WTC11 (cell line): ENCODE data around the gene FAM111A. TPM values are rescaled to one million over a fixed set of nuclear protein-coding genes. Genes with fewer than 3 reads are reported as not detected.

Experiments used
- ATAC-seq: fragments of 200-7000 bp; cut with Tn5 transposase; 2 replicates; pipeline ENCODE4 v1.10.0; 2021; ENCODE audit warnings: mild to moderate bottlenecking, moderate library complexity
- CTCF ChIA-PET: fragments of 300-600 bp; sonication (Branson Sonifier 250); formaldehyde crosslinking; loops from one replicate; lab custom pipeline; 2021; ENCODE audit warnings: antibody characterized with exemption; lab: Charles Lee
- POLR2A ChIA-PET: fragments of 350-600 bp; sonication (Branson Sonifier 250); formaldehyde crosslinking; loops from one replicate; lab custom pipeline; 2021; ENCODE audit warnings: antibody characterized with exemption; lab: Charles Lee
- DNase-seq: peaks from one replicate; pipeline ENCODE4 v3.0.0; 2021; ENCODE audit warnings: low spot score
- H3K27ac Mint-ChIP-seq: 2 replicates; pipeline ENCODE4 v1.8.0; 2021; ENCODE audit warnings: mixed read lengths
- H3K27me3 Mint-ChIP-seq: 2 replicates; pipeline ENCODE4 v1.8.0; 2021; ENCODE audit warnings: low read depth, mild to moderate bottlenecking, moderate library complexity, mixed read lengths
- H3K36me3 Mint-ChIP-seq: 2 replicates; pipeline ENCODE4 v1.8.0; 2021; ENCODE audit warnings: mixed read lengths
- H3K4me1 Mint-ChIP-seq: 2 replicates; pipeline ENCODE4 v1.8.0; 2022; ENCODE audit warnings: mixed read lengths
- H3K4me3 Mint-ChIP-seq: 2 replicates; pipeline ENCODE4 v1.8.0; 2021; ENCODE audit warnings: mild to moderate bottlenecking, moderate library complexity, mixed read lengths
- H3K9me3 Mint-ChIP-seq: 2 replicates; pipeline ENCODE4 v1.8.0; 2021; ENCODE audit warnings: mixed read lengths
- ETV6 ChIP-seq: sonication (generic); formaldehyde crosslinking; IDR thresholded peaks from 2 replicates; pipeline ENCODE4 v1.8.1; 2022; ENCODE audit warnings: mild to moderate bottlenecking, missing genetic modification reagents
- FOXP4 ChIP-seq: sonication (generic); formaldehyde crosslinking; IDR thresholded peaks from 2 replicates; pipeline ENCODE4 v1.8.0; 2022; ENCODE audit warnings: mild to moderate bottlenecking, missing genetic modification reagents
- IRF1 ChIP-seq: sonication (generic); formaldehyde crosslinking; IDR thresholded peaks from 2 replicates; pipeline ENCODE4 v1.8.0; 2023; ENCODE audit warnings: missing genetic modification reagents
- SMAD3 ChIP-seq: sonication (generic); formaldehyde crosslinking; IDR thresholded peaks from 2 replicates; pipeline ENCODE4 v1.8.0; 2022; ENCODE audit warnings: missing genetic modification reagents, mild to moderate bottlenecking, borderline replicate concordance
- SMAD4 ChIP-seq: sonication (generic); formaldehyde crosslinking; IDR thresholded peaks from 2 replicates; pipeline ENCODE4 v1.8.0; 2022; ENCODE audit warnings: mild to moderate bottlenecking, missing genetic modification reagents
- SOX15 ChIP-seq: fragments of 250-450 bp; sonication (Bioruptor Pico); IDR thresholded peaks from 2 replicates; pipeline ENCODE4 v1.9.0; 2021; ENCODE audit warnings: mild to moderate bottlenecking
- SP1 ChIP-seq: sonication (generic); formaldehyde crosslinking; conservative IDR thresholded peaks from 2 replicates; pipeline ENCODE4 v1.8.1; 2022; ENCODE audit warnings: missing genetic modification reagents
- TP53 ChIP-seq: sonication (generic); formaldehyde crosslinking; IDR thresholded peaks from 2 replicates; pipeline ENCODE4 v1.8.1; 2023; ENCODE audit warnings: mild to moderate bottlenecking, missing genetic modification reagents
- USF2 ChIP-seq: sonication (generic); formaldehyde crosslinking; IDR thresholded peaks from 2 replicates; pipeline ENCODE4 v1.8.1; 2023; ENCODE audit warnings: mild to moderate bottlenecking, missing genetic modification reagents, moderate library complexity
- ZNF138 ChIP-seq: sonication (generic); formaldehyde crosslinking; conservative IDR thresholded peaks from 2 replicates; pipeline ENCODE4 v1.8.1; 2022; ENCODE audit warnings: mild to moderate bottlenecking, moderate library complexity, missing genetic modification reagents
- ZNF281 ChIP-seq: sonication (generic); formaldehyde crosslinking; IDR thresholded peaks from 2 replicates; pipeline ENCODE4 v1.8.0; 2023; ENCODE audit warnings: mild to moderate bottlenecking, missing genetic modification reagents
- ZNF423 ChIP-seq: fragments of 250-450 bp; sonication (Bioruptor Pico); IDR thresholded peaks from 2 replicates; pipeline ENCODE4 v2.1.2; 2022; ENCODE audit warnings: mild to moderate bottlenecking, moderate library complexity
- ZNF671 ChIP-seq: fragments of 250-450 bp; sonication (Bioruptor Pico); IDR thresholded peaks from 2 replicates; pipeline ENCODE4 v1.8.0; 2021; ENCODE audit warnings: mild to moderate bottlenecking
- total RNA-seq: library from RNA; stranded (reverse); gene quantifications from 3 replicates; pipeline ENCODE4 v1.2.3, GENCODE V29; 2021
- TF ChIP-seq, protein P1 (sequence below): sonication (generic); formaldehyde crosslinking; IDR thresholded peaks from 2 replicates; pipeline ENCODE4 v1.8.0; 2023; ENCODE audit warnings: missing genetic modification reagents, mild to moderate bottlenecking, borderline replicate concordance
- TF ChIP-seq, protein P2 (sequence below): fragments of 250-450 bp; sonication (Bioruptor Pico); IDR thresholded peaks from 2 replicates; pipeline ENCODE4 v1.8.0; 2021; ENCODE audit warnings: mild to moderate bottlenecking
- TF ChIP-seq, protein P3 (sequence below): sonication (generic); formaldehyde crosslinking; IDR thresholded peaks from 2 replicates; pipeline ENCODE4 v1.8.1; 2023; ENCODE audit warnings: mild to moderate bottlenecking, moderate library complexity, missing genetic modification reagents

Gene FAM111A
- total RNA-seq, 1 experiment from 2014 or later: 18.8 TPM

DNA sequence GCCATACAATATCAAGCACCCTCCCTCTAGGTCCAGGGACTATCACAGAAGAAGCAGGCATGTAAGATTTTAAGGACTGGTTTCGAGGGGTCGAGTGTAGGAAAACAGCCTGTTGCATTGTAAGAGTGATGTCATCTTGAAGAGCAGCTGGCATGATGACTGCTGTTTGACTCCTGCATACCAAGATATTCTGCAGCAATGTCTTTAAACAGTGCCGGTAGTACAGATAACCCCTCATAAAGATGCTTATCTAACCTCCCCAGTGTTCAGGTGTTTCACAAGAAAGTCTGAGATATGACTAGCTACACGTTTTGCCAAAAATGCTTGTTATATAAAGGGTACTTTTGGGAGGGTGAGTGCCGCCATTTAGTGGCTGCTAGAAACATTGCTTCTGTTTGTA, 12.0 kb downstream of the FAM111A start:
- ChIA-PET POLR2A (no interaction called here), CTCF (interaction anchor here (0.7 to 1.3 kb wide), 2 partner anchors 19 to 227 kb away, joined by 3 to 4 read pairs; no protein-coding TSS in a partner anchor)
- no peak for TF ChIP-seq ZNF281 (CRISPR knock-in tag)
- TF ChIP-seq SMAD4 (CRISPR knock-in tag): no peak
- TF ChIP-seq, protein P1, sequence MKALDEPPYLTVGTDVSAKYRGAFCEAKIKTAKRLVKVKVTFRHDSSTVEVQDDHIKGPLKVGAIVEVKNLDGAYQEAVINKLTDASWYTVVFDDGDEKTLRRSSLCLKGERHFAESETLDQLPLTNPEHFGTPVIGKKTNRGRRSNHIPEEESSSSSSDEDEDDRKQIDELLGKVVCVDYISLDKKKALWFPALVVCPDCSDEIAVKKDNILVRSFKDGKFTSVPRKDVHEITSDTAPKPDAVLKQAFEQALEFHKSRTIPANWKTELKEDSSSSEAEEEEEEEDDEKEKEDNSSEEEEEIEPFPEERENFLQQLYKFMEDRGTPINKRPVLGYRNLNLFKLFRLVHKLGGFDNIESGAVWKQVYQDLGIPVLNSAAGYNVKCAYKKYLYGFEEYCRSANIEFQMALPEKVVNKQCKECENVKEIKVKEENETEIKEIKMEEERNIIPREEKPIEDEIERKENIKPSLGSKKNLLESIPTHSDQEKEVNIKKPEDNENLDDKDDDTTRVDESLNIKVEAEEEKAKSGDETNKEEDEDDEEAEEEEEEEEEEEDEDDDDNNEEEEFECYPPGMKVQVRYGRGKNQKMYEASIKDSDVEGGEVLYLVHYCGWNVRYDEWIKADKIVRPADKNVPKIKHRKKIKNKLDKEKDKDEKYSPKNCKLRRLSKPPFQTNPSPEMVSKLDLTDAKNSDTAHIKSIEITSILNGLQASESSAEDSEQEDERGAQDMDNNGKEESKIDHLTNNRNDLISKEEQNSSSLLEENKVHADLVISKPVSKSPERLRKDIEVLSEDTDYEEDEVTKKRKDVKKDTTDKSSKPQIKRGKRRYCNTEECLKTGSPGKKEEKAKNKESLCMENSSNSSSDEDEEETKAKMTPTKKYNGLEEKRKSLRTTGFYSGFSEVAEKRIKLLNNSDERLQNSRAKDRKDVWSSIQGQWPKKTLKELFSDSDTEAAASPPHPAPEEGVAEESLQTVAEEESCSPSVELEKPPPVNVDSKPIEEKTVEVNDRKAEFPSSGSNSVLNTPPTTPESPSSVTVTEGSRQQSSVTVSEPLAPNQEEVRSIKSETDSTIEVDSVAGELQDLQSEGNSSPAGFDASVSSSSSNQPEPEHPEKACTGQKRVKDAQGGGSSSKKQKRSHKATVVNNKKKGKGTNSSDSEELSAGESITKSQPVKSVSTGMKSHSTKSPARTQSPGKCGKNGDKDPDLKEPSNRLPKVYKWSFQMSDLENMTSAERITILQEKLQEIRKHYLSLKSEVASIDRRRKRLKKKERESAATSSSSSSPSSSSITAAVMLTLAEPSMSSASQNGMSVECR (CRISPR knock-in tag): no peak
- no peak for TF ChIP-seq USF2 (CRISPR knock-in tag)
- TF ChIP-seq SP1 (CRISPR knock-in tag): no peak
- TF ChIP-seq, protein P2, sequence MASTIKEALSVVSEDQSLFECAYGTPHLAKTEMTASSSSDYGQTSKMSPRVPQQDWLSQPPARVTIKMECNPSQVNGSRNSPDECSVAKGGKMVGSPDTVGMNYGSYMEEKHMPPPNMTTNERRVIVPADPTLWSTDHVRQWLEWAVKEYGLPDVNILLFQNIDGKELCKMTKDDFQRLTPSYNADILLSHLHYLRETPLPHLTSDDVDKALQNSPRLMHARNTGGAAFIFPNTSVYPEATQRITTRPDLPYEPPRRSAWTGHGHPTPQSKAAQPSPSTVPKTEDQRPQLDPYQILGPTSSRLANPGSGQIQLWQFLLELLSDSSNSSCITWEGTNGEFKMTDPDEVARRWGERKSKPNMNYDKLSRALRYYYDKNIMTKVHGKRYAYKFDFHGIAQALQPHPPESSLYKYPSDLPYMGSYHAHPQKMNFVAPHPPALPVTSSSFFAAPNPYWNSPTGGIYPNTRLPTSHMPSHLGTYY (CRISPR knock-in tag): no peak
- no peak for TF ChIP-seq SOX15 (CRISPR knock-in tag)
- TF ChIP-seq FOXP4 (CRISPR knock-in tag): no peak
- no peak for TF ChIP-seq ETV6 (CRISPR knock-in tag)
- TF ChIP-seq SMAD3: no peak
- TF ChIP-seq ZNF671 (CRISPR knock-in tag): no peak
- TF ChIP-seq TP53 (CRISPR knock-in tag): no peak
- no peak for TF ChIP-seq ZNF138
- no peak for TF ChIP-seq IRF1 (CRISPR knock-in tag)
- no peak for TF ChIP-seq ZNF423 (CRISPR knock-in tag)
- TF ChIP-seq, protein P3, sequence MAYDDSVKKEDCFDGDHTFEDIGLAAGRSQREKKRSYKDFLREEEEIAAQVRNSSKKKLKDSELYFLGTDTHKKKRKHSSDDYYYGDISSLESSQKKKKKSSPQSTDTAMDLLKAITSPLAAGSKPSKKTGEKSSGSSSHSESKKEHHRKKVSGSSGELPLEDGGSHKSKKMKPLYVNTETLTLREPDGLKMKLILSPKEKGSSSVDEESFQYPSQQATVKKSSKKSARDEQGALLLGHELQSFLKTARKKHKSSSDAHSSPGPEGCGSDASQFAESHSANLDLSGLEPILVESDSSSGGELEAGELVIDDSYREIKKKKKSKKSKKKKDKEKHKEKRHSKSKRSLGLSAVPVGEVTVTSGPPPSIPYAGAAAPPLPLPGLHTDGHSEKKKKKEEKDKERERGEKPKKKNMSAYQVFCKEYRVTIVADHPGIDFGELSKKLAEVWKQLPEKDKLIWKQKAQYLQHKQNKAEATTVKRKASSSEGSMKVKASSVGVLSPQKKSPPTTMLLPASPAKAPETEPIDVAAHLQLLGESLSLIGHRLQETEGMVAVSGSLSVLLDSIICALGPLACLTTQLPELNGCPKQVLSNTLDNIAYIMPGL (CRISPR knock-in tag): no peak
- Mint-ChIP-seq H3K4me3 (no peak overlapping the region), H3K9me3 (no peaks in the 10 kb centered on the region), H3K27ac (no peak overlapping the region), H3K36me3 (peaks cover 25% of the 10 kb centered on the region), H3K4me1 (peaks cover 8% of the 10 kb centered on the region), H3K27me3 (no peaks in the 10 kb centered on the region)
- ATAC-seq (no peak), DNase-seq (no peak)
